Gastroesophageal sphincter (tissue), 3 donors: ENCODE data around the gene RMI1.

ENCODE experiments used
- CTCF ChIP-seq, 4 experiments: fragments of 200-600 bp in 2 of 4; fragments of 450-650 bp in 2 of 4; sonication (generic) in 1 of 4; IDR thresholded peaks; one replicate each; pipeline ENCODE4 v1.5.1; 2017 to 2019; ENCODE audit warnings: antibody characterized with exemption in 4 of 4, mild to moderate bottlenecking in 2 of 4, moderate library complexity in 2 of 4
- POLR2A ChIP-seq, 2 donors: fragments of 450-650 bp; IDR thresholded peaks; one replicate each; pipeline ENCODE4 v1.6.1; 2017; ENCODE audit warnings: antibody characterized with exemption in 2 of 2, mild to moderate bottlenecking in 2 of 2, moderate library complexity in 1 of 2
- POLR2AphosphoS5 ChIP-seq: sonication (generic); formaldehyde crosslinking; IDR thresholded peaks from one replicate; pipeline ENCODE4 v1.6.1; 2017; ENCODE audit warnings: antibody characterized with exemption

GRCh38 chr9:83992901-83993300 is 12.3 kb downstream of the RMI1 start:
- no peak for TF ChIP-seq CTCF (IDR thresholded peaks at IDR 0.05)
- TF ChIP-seq POLR2AphosphoS5: no peak
- TF ChIP-seq POLR2A (IDR thresholded peaks at IDR 0.05): no peak
